ENCODE results near the gene FEZ2.

- TF ChIP-seq POLR2A (IDR thresholded peaks at IDR 0.05), result no peak
- TF ChIP-seq, protein P1, sequence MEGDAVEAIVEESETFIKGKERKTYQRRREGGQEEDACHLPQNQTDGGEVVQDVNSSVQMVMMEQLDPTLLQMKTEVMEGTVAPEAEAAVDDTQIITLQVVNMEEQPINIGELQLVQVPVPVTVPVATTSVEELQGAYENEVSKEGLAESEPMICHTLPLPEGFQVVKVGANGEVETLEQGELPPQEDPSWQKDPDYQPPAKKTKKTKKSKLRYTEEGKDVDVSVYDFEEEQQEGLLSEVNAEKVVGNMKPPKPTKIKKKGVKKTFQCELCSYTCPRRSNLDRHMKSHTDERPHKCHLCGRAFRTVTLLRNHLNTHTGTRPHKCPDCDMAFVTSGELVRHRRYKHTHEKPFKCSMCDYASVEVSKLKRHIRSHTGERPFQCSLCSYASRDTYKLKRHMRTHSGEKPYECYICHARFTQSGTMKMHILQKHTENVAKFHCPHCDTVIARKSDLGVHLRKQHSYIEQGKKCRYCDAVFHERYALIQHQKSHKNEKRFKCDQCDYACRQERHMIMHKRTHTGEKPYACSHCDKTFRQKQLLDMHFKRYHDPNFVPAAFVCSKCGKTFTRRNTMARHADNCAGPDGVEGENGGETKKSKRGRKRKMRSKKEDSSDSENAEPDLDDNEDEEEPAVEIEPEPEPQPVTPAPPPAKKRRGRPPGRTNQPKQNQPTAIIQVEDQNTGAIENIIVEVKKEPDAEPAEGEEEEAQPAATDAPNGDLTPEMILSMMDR (IDR thresholded peaks at IDR 0.05), result no peak
Observed at GRCh38 chr2:36528274-36528673, 69.7 kb downstream of the FEZ2 start.

Data from adrenal gland (tissue), 5 donors.